ENCODE measurements around the gene CCNA2.

Gene CCNA2

GRCh38 chr4:121814756-121815155, 8.9 kb downstream of the CCNA2 start:
- no peak for TF ChIP-seq CTCF (conservative IDR thresholded peaks at IDR 0.05; ENCODE audit: control insufficient read depth, insufficient read depth, low read depth, low read length)
- no peak overlapping the region for H3K4me3 ChIP-seq (ENCODE audit: control insufficient read depth, low read depth, low read length)
- DNase-seq (ENCODE audit: low read depth), result no peak

GRCh38 chr4:121811122-121811521, 12.6 kb downstream of the CCNA2 start:
- TF ChIP-seq CTCF (conservative IDR thresholded peaks at IDR 0.05; ENCODE audit: control insufficient read depth, insufficient read depth, low read depth, low read length), result no peak
- H3K4me3 ChIP-seq (ENCODE audit: control insufficient read depth, low read depth, low read length), result no peak overlapping the region

GRCh38 chr4:121806411-121806810, 17.3 kb downstream of the CCNA2 start:
- no peak for TF ChIP-seq CTCF (conservative IDR thresholded peaks at IDR 0.05; ENCODE audit: control insufficient read depth, insufficient read depth, low read depth, low read length)
- H3K4me3 ChIP-seq (ENCODE audit: control insufficient read depth, low read depth, low read length), result no peak overlapping the region
- DNase-seq (ENCODE audit: low read depth), result no peak

More at GRCh38 chr4:121811122-121811521, 12.6 kb downstream of the CCNA2 start:
- no peak for DNase-seq (ENCODE audit: low read depth)

GRCh38 chr4:121801715-121802075, 22.0 kb downstream of the CCNA2 start:
- no peak for DNase-seq (ENCODE audit: low read depth)
- H3K4me3 ChIP-seq (ENCODE audit: control insufficient read depth, low read depth, low read length), result peak overlapping the region; percentile 89
- no peak for TF ChIP-seq CTCF (conservative IDR thresholded peaks at IDR 0.05; ENCODE audit: control insufficient read depth, insufficient read depth, low read depth, low read length)

- peak; percentile 92 for DNase-seq (ENCODE audit: low read depth)
- H3K4me3 ChIP-seq (ENCODE audit: control insufficient read depth, low read depth, low read length), result peak within 1 kb of the TSS; percentile 89
- no peak for TF ChIP-seq CTCF (conservative IDR thresholded peaks at IDR 0.05; ENCODE audit: control insufficient read depth, insufficient read depth, low read depth, low read length)
Observed at GRCh38 chr4:121800961-121801714, 22.5 kb downstream of the CCNA2 start, which contains the start of gene EXOSC9. Gene EXOSC9, plus strand, starts transcription at chr4:121801323. Its CDS starts 102 bp downstream, at chr4:121801425.

- peak overlapping the region; percentile 89 for H3K4me3 ChIP-seq (ENCODE audit: control insufficient read depth, low read depth, low read length)
- TF ChIP-seq CTCF (conservative IDR thresholded peaks at IDR 0.05; ENCODE audit: control insufficient read depth, insufficient read depth, low read depth, low read length), result no peak
- no peak for DNase-seq (ENCODE audit: low read depth)
Observed at GRCh38 chr4:121800638-121800960, 23.1 kb downstream of the CCNA2 start.

All from fibroblast of mammary gland (primary cell).